Measurements from ENCODE around the gene SRM.
"Not testable (repeated sequence)": the region's sequence is repeated elsewhere in the genome, so short reads cannot be mapped to it uniquely, and the experiment has no call there.

Gene SRM

DNA sequence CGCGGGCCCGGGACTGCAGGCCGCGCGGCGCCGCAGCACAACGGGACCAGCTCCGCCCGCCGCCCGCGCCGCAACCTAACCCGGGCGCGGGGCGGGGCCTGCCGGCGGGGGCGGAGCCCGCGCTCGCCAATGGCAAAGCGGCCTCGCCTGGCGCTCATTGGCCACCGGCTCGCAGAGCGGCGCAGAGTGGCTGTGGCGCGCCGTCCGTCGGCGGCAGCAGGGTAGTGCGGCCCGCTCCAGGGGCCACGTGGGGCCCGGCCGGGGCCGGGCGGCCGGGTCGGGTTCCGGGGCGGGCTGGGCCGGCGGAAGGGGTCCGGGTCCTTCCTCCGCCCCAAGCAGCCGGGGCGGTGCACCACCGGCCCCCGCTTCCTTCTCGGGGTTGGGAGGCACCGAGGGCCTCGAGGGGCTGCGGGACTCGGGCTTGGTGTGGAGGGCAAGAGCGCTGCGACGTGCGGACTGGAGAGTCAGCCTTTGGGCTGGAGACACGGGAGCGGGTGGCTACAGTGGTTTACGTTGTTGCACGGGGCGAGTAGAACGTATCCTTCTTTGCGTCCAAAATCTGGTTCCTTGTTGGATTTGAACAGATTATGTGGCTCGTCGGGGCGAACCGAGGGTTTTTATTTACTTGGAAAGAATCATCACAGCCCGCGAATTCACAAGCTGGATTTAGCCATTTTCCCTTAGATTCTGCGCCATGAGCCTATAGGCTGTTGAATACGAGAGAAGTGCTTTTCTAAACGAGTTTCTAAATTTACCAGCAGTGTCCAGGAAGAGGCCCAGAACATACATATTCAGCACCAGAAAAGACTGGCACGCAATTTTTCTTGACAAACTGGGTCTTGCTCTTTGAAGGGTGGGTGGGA, at the start of gene SRM:
SRM (minus strand) TSS at position 51 of the 863 bp plus-strand sequence. CDS start 75 bp downstream, outside the sequence.
- peak; percentile 92 for DNase-seq

DNA sequence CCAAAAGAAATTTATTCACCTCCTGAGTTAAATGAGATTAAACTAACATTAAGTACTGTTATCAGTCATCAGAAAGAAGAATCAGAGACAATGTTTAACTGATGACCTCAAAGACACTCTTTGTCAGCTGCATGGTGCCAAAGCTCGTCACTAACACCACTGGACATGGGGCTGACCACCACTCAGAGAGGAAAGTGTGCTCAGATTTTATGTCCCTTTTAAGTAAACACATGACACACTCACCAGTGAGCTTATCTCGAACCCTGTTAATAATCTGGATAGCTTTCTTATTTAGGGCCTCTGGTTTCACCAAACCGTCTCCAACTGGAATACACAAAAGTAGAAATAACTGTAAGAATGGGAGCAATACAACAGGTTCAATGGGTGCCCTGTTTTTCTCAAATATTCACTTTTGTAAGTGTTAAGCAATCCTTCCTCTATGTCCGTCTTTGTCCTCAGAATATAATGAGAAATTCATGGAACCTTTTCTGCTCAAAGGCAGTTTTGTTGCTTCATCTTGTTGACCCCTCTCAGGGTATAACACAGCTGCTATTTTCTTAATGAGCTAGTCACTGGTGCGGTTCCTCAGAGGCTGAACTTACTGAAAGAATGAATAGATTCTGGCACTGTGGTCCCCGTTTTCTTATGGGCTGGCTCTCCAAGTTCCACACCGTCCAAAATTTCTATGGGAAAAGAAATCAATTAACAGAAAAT, 49.4 kb upstream of the SRM start:
- DNase-seq = no peak

DNA sequence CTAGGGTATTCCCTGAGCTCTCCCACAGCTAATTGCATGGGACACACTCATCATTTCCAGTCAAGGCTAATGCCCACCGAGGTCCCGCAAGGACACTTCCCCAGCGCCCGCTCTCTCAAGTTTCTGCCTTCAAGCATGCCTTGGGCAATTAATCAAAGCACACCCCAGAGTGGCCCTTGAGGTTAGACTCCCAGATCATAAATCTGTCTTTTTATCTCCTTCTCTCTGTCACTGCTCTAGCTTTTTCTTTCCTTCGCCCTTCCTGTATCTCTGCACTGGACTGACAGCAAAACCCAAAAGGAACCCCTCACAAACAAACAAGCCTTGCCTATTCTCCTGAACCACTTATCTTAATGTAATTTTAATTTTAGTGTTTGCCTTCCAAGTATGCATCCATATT, 47.8 kb upstream of the SRM start:
- DNase-seq = no peak

DNA sequence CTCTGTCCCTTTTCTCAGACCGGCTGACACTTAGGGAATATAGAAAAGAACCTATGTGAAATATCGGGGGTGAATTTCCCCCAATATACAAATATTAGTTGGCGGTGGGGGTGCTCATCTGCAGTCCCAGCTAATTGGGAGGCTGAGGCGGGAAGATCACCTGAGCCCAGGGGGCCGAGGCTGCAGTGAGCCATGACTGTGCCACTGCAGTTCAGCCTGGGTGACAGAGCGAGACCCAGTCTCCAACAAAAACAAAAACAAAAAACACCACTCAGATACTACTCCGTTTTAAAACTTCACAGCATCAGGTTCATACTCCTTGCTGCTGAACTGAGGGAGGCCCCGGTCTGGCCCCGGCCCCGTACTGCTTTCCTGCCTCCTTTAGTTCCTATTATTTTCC, 45.8 kb upstream of the SRM start:
- no peak for DNase-seq

GRCh38 chr1:11101347-11101746, 41.5 kb upstream of the SRM start:
- no peak for DNase-seq

DNA sequence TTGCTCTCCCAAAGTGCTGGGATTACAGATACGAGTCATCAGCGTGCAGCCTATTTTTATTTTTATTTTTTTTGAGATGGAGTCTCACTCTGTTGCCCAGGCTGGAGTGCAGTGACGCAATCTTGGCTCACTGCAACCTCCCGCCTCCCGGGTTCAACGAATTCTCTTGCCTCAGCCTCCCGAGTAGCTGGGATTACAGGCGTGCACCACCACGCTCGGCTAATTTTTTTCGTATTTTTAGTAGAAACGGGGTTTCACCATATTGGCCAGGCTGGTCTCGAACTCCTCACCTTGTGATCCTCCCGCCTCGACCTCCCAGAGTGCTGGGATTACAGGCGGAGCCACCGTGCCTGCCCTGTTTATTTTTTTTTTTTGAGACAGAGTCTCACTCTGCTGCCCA, 41.0 kb upstream of the SRM start:
- DNase-seq = not testable (repeated sequence)

DNA sequence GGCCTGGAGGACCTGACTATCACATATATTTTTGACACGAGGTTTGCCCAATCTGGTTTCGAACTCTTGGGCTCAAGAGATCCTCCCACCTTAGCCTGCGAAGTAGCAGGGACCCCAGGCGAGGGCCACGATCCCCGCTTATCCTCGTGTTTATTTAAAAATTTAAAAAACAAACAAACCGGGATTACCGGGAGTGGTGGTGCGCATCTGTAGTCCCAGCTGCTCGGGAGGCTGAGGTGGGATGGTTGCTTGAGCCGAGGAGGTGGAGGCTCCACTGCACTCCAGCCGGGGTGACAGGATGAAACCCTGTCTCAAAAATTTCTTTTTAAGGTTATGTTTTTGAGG, 40.3 kb upstream of the SRM start:
- DNase-seq = no peak

DNA sequence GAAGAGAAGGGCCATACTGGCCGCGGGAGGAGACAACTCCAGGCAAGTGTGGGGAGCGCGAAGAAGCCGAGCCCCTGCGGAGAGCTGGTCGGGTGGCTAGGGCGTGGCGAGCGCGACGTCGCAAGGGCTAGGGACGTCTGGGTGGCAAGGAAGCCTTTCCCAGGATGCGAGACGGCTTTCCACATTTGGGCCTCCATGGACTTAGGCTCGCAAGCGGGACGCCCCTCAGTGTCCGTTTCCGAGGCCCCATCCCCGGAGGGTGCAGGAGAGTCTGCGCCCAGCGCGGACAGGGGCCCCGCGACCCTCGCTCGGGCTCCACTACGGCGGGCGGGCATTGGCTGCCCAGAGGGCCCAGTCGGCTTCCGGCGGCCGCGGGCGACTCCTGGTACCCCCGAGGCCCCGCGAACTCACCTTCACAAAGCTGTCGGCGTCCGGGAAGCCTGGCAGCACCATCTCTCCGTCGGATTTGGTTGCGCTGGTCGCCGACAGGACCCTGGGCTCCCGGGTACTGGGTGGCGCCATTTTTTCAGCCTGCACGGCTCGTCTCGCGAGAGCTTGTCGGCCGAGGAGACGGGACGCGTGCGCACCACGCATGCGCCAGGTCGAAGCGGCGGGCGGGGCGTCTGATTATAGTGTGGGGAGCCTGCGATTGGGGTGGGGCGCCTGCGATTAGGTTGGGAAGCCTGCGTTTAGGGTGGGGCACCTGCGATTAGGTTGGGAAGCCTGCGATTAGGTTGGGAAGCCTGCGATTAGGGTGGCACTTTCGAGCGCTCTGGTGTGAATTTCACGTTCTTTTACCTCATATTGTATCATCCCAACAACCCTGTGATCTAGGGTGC, 39.7 kb upstream of the SRM start, which contains the start of gene EXOSC10:
EXOSC10 (minus strand) TSS at position 560 of the 839 bp plus-strand sequence; CDS start at position 522, 38 bp downstream.
- DNase-seq = peak; percentile 96

DNA sequence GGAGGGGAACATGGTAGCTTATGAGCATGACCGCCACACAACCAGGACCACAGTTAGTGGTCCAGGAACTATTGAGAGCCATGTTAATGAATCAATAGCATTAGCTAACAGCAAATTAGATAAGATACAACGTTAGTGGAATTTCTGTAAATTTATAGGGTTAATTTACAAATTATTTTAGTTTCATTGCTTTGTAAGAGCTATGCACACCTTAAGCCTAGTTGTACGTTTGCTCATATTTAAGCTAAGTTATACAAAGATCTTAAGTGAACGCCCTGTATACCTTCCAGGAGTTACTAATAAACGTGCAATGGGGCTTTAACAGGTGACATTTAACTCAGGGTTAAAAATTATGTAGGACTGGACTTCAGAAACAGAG, 39.1 kb upstream of the SRM start:
- no peak for DNase-seq

DNA sequence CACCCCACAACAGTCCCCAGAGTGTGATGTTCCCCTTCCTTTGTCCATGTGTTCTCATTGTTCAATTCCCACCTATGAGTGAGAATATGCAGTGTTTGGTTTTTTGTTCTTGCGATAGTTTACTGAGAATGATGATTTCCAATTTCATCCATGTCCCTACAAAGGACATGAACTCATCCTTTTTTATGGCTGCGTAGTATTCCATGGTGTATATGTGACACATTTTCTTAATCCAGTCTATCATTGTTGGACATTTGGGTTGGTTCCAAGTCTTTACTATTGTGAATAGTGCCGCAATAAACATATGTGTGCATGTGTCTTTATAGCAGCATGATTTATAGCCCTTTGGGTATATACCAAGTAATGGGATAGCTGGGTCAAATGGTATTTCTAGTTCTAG, 24.0 kb upstream of the SRM start:
- not testable (repeated sequence) for DNase-seq

DNA sequence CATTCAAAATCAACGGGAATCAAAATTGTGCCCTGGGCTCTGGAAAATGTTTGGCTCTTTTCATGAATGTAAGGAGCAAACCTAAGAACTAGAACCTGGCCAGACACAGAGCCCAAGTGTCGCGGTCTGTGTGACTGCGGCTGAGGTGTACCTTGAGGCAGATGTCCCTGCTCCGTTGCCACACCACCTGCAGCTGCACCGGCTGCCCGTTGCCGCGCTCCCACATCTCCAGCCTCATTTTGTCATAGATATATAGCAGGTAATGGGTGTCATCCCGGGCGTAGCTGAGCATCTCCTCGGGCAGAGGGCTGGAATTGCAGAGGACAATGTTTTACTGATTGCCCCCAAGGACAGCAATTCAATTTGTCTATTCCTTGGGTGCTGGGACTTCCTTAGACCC, 21.1 kb upstream of the SRM start:
- no peak for DNase-seq

- no peak for DNase-seq
Observed at GRCh38 chr1:11078631-11079030, 18.8 kb upstream of the SRM start.

DNA sequence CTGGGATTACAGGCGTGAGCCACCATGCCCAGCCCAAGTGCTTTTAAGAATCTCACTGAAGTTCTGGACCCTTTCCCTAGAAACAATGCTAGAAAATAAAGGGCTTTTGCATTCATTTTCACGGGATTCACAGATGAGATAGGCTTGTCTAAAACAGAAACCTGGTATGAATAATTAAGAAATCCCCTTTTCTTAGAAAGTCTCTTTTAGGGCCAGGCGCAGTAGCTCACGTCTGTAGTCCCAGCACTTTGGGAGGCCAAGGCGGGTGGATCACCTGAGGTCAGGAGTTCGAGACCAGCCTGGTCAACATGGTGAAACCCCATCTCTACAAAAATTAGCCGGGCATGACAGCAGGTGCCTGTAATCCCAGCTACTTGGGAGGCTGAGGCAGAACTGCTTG, 13.6 kb upstream of the SRM start:
- DNase-seq = not testable (repeated sequence)

DNA sequence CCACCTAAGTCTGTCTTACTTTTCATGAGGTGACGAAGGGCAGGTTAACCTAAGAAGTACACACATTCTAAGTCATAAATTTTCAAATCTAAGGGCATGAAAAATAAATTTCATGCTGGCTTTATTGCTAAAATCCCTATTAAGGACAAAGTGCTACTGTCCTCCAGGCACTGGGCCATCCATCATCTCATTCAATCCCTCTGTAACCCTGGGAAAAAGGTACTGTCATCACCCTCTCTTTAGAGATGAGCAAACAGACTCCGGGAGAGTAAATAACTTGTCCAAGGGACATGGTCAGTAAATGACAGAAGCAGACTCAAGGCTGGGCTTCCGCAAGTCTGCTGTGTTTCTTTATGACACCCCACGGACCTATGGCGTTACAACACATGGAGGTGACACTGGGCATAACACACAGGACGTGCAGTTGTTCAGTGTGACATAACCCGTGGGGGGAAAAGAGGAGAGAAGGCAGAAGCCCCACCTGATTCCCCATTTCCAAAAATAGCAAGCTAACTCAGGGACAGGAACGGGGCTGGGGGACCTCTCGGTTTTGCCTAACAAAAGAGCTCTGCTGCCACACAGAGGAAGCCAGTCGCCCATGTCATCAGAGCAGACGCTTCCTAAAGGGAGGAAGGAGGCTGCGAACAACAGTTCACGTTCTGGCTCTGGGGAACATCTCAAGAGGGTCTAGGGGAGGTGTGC, 12.5 kb upstream of the SRM start:
- no peak for DNase-seq

GRCh38 chr1:11071463-11072215, 11.8 kb upstream of the SRM start:
- DNase-seq = no peak

DNA sequence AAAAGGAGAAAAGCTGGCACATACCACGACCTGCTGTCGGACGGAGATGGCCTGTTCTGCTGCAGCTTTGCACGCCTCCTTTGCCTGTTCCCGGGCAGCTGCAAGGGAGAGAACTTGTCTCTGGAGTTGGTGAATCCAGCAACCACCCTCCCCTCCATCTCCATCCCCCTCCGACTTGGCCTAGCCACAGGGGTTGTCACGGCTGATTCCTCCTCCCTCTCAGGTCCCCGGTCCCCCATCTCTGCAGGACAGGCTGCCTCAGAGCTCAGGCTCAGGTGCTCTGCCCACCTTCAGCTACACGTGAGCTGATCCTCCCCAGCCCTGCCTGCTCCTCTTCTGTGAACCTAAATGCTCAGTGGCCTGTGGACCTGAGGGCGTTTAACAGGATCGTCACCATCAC, 11.1 kb upstream of the SRM start:
- DNase-seq = no peak

DNA sequence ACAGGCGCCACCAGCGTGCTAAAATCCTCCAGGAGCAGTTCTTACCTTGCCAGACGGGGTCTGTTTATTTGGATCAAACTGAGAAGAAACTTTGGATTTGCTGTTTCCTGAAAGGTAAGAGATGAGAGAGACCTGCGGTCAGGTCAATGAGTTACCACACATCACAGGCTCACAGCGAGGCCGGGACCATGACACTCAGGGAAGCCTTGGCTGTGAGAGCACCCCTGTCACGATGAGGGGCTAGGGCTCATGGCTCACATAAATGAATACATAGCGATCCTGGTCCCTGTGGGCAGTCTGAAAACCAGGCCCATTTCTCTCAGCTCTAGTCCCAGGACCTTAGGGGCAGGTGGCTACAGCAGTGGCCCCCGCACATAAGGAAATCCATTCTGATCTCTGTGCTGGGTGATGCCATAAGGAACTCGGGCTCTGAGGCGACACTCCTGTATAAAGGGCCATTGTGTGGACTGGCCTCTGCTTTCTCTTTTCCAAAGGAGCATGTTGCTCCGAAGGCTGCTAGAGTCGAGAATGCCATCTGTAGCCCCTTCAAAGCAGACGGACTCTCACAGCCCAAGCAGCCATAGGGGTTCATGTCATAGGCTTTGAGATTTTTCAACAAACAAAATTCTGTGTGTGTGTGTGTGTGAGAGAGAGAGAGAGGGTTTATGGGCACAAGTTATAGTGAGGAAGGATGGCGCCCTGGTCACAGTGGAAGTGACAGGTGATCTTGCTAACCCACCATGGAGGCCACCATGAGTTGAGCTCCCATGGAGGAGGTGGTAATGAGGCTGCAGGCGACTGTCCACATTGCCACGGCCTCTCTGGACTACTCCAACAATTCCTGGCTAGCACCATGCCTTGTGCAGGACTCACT, 9.0 kb upstream of the SRM start:
- DNase-seq = no peak

GRCh38 chr1:11067716-11068599, 8.1 kb upstream of the SRM start:
- DNase-seq = no peak

DNA sequence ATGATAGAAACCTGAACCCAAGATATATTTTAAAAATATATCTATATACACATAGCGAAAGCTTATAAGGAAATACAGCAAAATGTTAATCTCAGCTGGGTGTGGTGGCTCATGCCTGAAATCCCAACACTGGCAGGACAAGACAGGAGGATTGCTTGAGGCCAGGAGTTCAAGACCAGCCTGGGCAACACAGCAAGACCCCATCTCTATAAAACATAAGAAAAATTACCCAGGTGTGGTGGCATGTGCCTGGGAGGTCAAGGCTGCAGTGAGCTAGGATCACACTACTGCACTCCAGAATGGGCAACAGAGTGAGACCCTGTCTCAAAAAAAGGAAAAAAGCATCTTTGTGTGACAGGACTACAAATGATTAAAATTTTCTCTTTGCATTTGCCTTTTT, 6.0 kb upstream of the SRM start:
- DNase-seq = no peak

GRCh38 chr1:11064942-11065341, 5.1 kb upstream of the SRM start:
- no peak for DNase-seq

Data from activated CD8-positive, alpha-beta memory T cell treated with anti-CD3 and anti-CD28 coated beads, Interleukin-2, amount 50 U/mL, for 4 hours (primary cell).